ENCODE data around the gene ADAMTS2. TPM values are rescaled to one million over a fixed set of nuclear protein-coding genes. Genes with fewer than 3 reads are reported as not detected.

The ADAMTS2 gene
- total and polyA plus RNA-seq, 12 donors = 4.3 to 70.3 (median 22.4) TPM

DNA sequence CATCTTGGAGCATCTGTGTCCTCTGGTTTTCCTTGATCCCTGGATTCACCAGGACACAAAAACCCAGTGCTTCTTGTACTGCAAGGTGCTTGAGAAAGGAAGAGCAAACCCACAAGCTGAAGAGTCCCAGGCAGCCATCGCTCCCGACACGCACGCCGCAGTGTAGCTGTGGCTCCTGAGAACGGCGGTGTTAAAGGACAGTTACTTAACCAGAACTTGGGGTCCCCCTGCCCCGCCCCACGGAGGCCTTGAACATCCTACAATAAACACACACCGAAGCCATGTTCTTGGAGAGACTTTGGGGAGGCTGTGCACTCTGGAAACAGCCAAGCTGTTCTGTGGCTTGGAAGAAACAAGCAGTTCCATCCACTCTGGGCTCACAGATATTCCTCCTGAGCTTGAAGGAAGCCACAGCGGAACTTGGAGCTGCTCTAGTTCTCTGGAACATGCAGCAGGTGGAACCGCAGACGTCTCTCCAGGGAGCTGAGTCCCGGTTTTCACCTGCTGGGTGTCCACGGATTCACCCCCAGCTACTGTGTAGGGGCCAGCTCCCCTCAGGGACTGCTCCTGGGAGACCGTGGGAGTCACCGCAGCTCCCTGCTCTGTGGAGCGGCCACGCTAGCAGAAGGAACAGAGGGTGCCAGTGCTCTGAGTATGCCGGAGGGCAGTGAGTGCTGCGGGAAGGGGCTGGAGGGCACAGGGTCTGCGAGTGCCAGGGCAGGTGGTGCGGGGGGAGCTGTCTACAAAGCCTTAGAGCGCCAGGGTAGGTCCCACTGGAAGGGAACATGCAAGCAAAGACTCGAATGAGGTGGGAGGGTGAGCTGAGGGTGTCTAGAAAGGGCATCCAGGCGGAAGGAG lies 107.3 kb downstream of the ADAMTS2 start:
- Histone ChIP-seq H3K4me1 (replicated peaks in 1 of 2) (peaks cover 0 to under 1% of the 10 kb centered on the region in 2 donors), H3K9me3 (replicated peaks in 1 of 3) (no peaks in the 10 kb centered on the region), H3K27me3 (no peaks in the 10 kb centered on the region), H3K36me3 (replicated peaks in 1 of 2) (no peaks in the 10 kb centered on the region), H3K4me3 (no peak overlapping the region), H3K27ac (no peak overlapping the region)
- intact Hi-C loops (cut with DNase I) = no loop called here
- no peak for TF ChIP-seq POLR2A (IDR thresholded peaks at IDR 0.05)
- TF ChIP-seq, protein P1, sequence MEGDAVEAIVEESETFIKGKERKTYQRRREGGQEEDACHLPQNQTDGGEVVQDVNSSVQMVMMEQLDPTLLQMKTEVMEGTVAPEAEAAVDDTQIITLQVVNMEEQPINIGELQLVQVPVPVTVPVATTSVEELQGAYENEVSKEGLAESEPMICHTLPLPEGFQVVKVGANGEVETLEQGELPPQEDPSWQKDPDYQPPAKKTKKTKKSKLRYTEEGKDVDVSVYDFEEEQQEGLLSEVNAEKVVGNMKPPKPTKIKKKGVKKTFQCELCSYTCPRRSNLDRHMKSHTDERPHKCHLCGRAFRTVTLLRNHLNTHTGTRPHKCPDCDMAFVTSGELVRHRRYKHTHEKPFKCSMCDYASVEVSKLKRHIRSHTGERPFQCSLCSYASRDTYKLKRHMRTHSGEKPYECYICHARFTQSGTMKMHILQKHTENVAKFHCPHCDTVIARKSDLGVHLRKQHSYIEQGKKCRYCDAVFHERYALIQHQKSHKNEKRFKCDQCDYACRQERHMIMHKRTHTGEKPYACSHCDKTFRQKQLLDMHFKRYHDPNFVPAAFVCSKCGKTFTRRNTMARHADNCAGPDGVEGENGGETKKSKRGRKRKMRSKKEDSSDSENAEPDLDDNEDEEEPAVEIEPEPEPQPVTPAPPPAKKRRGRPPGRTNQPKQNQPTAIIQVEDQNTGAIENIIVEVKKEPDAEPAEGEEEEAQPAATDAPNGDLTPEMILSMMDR (IDR thresholded peaks at IDR 0.05) = no peak
- WGBS, 4 donors = 89 to 90% (median 90%) methylated on average over 18 to 26 of the region's 26 CpGs
- DNase-seq = peak in 1 of 7 donors; percentile 12

DNA sequence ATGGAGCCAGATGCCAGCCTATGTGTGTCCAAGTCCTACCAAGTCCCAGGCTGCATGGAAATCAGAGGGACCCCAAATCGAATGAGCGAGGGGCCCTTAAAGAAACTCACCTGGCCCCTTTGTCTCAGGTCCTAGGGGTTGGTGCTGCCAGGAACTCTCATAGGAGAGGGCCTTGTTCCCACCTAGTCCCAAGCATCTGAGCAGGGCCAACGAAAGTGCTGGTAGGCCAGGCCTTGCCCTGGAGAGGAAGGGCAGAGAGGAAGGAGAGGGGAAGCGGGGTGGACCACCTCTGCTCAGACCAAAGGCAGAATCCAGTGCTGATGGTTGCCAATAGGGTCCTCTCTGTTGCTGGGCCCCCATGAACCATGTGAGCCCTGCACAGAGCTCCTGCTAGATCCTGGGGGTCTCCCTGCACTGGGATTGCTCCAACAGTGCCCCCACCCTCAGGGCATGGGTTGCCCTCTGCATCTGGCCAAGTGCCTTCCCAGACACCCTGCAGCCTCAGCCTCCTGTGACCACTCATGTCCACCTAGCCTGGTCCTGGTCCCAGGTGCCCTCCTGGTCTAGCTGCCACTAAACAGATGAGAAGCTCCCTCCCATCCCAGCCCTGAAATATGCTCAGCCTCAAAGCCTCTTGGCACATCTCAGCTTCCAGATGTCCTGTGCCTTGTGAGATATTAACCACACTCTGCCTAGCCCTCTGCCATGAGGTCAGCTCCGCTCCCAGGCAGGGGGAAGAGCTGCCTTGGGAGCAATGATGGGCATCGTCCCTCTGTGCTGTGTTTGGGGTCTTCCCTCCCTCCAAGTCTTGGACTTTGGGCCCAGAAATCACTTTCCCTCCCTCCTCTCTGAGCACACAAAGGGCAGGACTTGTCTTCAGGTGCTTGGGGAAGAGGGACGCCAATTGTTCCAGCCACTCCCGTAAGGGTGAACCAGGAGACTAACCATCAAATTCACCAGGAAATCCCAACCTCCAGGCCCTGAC lies 109.6 kb downstream of the ADAMTS2 start:
- H3K27me3 ChIP-seq = no peaks in the 10 kb centered on the region
- TF ChIP-seq, protein P1 (IDR thresholded peaks at IDR 0.05) = no peak
- no peak for TF ChIP-seq POLR2A (IDR thresholded peaks at IDR 0.05)
- H3K4me3 ChIP-seq = no peak overlapping the region
- peak in 1 of 7 donors; percentile 8 for DNase-seq
- intact Hi-C loops (cut with DNase I) = no loop called here
- 82 to 85% (median 84%) methylated on average over 7 to 8 of the region's 8 CpGs for WGBS, 4 donors
- H3K9me3 ChIP-seq (replicated peaks in 1 of 3) = no peaks in the 10 kb centered on the region
- no peaks in the 10 kb centered on the region for H3K36me3 ChIP-seq (replicated peaks in 1 of 2)
- H3K27ac ChIP-seq = no peak overlapping the region
- no peaks in the 10 kb centered on the region for H3K4me1 ChIP-seq (replicated peaks in 1 of 2)

GRCh38 chr5:179234563-179235135 lies 110.6 kb downstream of the ADAMTS2 start:
- 75 to 89% (median 84%) methylated on average over 12 of the region's 12 CpGs for WGBS, 4 donors
- Histone ChIP-seq H3K27me3 (no peaks in the 10 kb centered on the region), H3K4me1 (replicated peaks in 1 of 2) (no peaks in the 10 kb centered on the region), H3K9me3 (replicated peaks in 1 of 3) (no peaks in the 10 kb centered on the region), H3K27ac (no peak overlapping the region), H3K4me3 (no peak overlapping the region), H3K36me3 (replicated peaks in 1 of 2) (no peaks in the 10 kb centered on the region)
- DNase-seq = peak in 1 of 7 donors; percentile 7
- TF ChIP-seq, protein P1 (IDR thresholded peaks at IDR 0.05) = no peak
- TF ChIP-seq POLR2A (IDR thresholded peaks at IDR 0.05) = no peak
- intact Hi-C loops (cut with DNase I) = no loop called here
